Body of pancreas (tissue), 4 donors: ENCODE data around the gene RAD50. TPM values are rescaled to one million over a fixed set of nuclear protein-coding genes. Genes with fewer than 3 reads are reported as not detected.
"Not testable (repeated sequence)": the region's sequence is repeated elsewhere in the genome, so short reads cannot be mapped to it uniquely, and the experiment has no call there.

ENCODE experiments used
- ATAC-seq: fragments of 150-250 bp; one replicate; pipeline ENCODE4 v1.9.1; 2016
- DNase-seq, 4 donors: peaks; one replicate each; pipeline ENCODE4 v3.0.0-alpha.2; 2019
- H3K27ac ChIP-seq, 4 donors: fragments of 200-600 bp; sonication (generic); 1 replicate in 3 of 4; 2 replicates in 1 of 4; pipeline versions ENCODE4 v1.5.1 to v1.6.1; 2016 to 2019; ENCODE audit warnings: mild to moderate bottlenecking in 1 of 4, mixed read lengths in 1 of 4, moderate library complexity in 1 of 4
- H3K27me3 ChIP-seq, 2 donors: fragments of 200-600 bp; sonication (generic); one replicate each; pipeline ENCODE4 v1.6.0; 2016; ENCODE audit warnings: mild to moderate bottlenecking in 1 of 2
- H3K36me3 ChIP-seq, 2 donors: fragments of 200-600 bp; sonication (generic); replicated peaks in 1 of 2; 2 replicates each; pipeline ENCODE4 v1.5.1; 2016; ENCODE audit warnings: low read depth in 2 of 2; ENCODE audit not compliant: insufficient read depth in 1 of 2
- H3K4me1 ChIP-seq: fragments of 200-600 bp; sonication (generic); one replicate; pipeline ENCODE4 v1.6.0; 2016
- H3K4me3 ChIP-seq, 2 donors: fragments of 200-600 bp; sonication (generic); 1 replicate in 1 of 2; 2 replicates in 1 of 2; pipeline ENCODE4 v1.5.1; 2016 to 2019
- H3K9me3 ChIP-seq, 3 donors: fragments of 200-600 bp; sonication (generic); 1 replicate in 2 of 3; 2 replicates in 1 of 3; pipeline ENCODE4 v1.5.1; 2016
- POLR2A ChIP-seq, 3 donors: fragments of 450-650 bp; IDR thresholded peaks; one replicate each; pipeline ENCODE4 v1.6.1; 2016; ENCODE audit warnings: antibody characterized with exemption in 3 of 3, mild to moderate bottlenecking in 2 of 3
- whole genome bisulfite sequencing, 2 donors: methylation state at CpG; one replicate each; pipeline ENCODE4 v1.1.5; 2017; 5-methylcytosine and 5-hydroxymethylcytosine counted together
- intact Hi-C: fragments of 100-400 bp; cut with DNase I; formaldehyde crosslinking; loops from one replicate; pipeline ENCODE4 v1.15.1; 2023
- total RNA-seq, 2 donors: library from RNA; depleted of rRNA; stranded (reverse); fragments of >200 nt; gene quantifications; one replicate each; pipeline ENCODE4 v1.1.0, GENCODE V29; 2016
- TF ChIP-seq, protein P1 (sequence below), 7 experiments: fragments of 450-650 bp in 4 of 7; fragments of 200-600 bp in 3 of 7; sonication (generic) in 3 of 7; IDR thresholded peaks; one replicate each; pipeline ENCODE4 v1.5.1; 2016 to 2019; ENCODE audit warnings: antibody characterized with exemption in 7 of 7

Gene RAD50
- 10 to 100 TPM; 18.7 to 42.5 TPM for total RNA-seq

DNA sequence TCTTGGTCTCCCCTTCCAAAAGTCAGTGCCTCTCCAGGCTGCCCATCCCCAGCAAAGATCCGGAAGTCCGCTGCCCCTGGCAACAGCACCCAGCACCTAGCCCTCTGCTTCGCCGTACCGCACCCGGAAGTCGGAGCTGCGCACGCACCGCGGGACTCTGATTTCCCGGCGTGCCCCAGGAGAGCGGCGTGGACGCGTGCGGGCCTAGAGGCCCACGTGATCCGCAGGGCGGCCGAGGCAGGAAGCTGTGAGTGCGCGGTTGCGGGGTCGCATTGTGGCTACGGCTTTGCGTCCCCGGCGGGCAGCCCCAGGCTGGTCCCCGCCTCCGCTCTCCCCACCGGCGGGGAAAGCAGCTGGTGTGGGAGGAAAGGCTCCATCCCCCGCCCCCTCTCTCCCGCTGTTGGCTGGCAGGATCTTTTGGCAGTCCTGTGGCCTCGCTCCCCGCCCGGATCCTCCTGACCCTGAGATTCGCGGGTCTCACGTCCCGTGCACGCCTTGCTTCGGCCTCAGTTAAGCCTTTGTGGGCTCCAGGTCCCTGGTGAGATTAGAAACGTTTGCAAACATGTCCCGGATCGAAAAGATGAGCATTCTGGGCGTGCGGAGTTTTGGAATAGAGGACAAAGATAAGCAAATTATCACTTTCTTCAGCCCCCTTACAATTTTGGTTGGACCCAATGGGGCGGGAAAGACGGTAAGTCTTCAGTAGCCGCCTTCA is at the start of gene RAD50:
Gene RAD50 (plus strand): TSS at position 215 of the 715 bp plus-strand sequence. CDS start 348 bp downstream, at position 563.
- WGBS, 2 donors = 0 to 1% methylated on average over 20 to 48 of the region's 53 CpGs
- TF ChIP-seq, protein P1, sequence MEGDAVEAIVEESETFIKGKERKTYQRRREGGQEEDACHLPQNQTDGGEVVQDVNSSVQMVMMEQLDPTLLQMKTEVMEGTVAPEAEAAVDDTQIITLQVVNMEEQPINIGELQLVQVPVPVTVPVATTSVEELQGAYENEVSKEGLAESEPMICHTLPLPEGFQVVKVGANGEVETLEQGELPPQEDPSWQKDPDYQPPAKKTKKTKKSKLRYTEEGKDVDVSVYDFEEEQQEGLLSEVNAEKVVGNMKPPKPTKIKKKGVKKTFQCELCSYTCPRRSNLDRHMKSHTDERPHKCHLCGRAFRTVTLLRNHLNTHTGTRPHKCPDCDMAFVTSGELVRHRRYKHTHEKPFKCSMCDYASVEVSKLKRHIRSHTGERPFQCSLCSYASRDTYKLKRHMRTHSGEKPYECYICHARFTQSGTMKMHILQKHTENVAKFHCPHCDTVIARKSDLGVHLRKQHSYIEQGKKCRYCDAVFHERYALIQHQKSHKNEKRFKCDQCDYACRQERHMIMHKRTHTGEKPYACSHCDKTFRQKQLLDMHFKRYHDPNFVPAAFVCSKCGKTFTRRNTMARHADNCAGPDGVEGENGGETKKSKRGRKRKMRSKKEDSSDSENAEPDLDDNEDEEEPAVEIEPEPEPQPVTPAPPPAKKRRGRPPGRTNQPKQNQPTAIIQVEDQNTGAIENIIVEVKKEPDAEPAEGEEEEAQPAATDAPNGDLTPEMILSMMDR (IDR thresholded peaks at IDR 0.05) = no peak
- TF ChIP-seq POLR2A (IDR thresholded peaks at IDR 0.05) = peak; percentile 71 to 90 (median 90)
- peak within 1 kb of the TSS; percentile 58 to 79 for H3K4me3 ChIP-seq
- intact Hi-C loops = no loop called here
- H3K27ac ChIP-seq = peak within 1 kb of the TSS; percentile 52 to 85 (median 80)
- ATAC-seq (peak; percentile 99), DNase-seq (peak; percentile 95)
- no peaks in the 10 kb centered on the region for H3K9me3 ChIP-seq
- no peaks in the 10 kb centered on the region for H3K36me3 ChIP-seq
- peaks cover 21% of the 10 kb centered on the region for H3K4me1 ChIP-seq
- no peaks in the 10 kb centered on the region for H3K27me3 ChIP-seq

DNA sequence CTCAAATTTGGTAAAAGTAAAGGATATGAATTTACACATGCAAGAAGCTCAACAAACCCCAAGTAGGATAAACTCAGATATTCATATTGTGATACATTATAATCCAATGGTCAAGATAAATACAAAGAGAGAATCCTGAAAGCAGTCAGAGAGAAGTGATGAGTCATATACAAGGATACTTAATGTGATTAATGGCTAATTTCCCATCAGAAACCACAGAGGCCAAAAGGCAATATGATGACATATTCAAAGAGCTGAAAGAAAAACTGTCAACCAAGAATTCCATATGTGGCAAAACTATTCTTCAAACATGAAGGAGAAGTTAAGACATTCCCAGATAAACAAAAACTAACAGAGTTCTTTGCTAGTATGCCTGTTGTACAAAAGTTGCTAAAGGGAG is 46.7 kb upstream of the RAD50 start:
- ATAC-seq (no peak), DNase-seq (no peak)
- Histone ChIP-seq H3K27me3 (no peaks in the 10 kb centered on the region), H3K27ac (no peak overlapping the region), H3K9me3 (no peaks in the 10 kb centered on the region), H3K4me1 (peaks cover 8% of the 10 kb centered on the region), H3K36me3 (no peaks in the 10 kb centered on the region), H3K4me3 (no peak overlapping the region)
- no peak for TF ChIP-seq POLR2A (IDR thresholded peaks at IDR 0.05)
- TF ChIP-seq, protein P1 (IDR thresholded peaks at IDR 0.05) = no peak
- intact Hi-C loops = no loop called here

DNA sequence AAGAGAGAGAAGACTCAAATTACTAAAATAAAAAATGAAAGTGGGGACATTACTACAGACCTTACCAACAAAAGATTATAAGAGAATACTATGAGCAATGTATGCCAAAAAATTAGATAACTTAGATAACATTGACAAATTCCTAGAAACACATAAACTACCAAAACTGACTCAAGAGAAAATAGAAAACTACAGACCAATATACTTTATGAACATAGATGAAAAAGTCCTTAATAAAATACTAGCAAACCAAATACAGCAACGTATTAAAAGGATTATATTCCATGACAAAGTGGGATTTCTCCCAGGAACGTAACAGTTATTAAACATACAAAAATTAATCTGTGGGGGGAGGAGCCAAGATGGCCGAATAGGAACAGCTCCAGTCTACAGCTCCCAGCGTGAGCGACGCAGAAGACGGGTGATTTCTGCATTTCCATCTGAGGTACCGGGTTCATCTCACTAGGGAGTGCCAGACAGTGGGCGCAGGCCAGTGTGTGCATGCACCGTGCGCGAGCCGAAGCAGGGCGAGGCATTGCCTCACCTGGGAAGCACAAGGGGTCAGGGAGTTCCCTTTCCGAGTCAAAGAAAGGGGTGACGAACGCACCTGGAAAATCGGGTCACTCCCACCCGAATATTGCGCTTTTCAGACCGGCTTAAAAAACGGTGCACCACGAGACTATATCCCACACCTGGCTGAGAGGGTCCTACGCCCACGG is 43.0 kb upstream of the RAD50 start:
- H3K4me3 ChIP-seq, H3K9me3 ChIP-seq, DNase-seq, H3K36me3 ChIP-seq, intact Hi-C loops, H3K27ac ChIP-seq, ATAC-seq, H3K4me1 ChIP-seq, H3K27me3 ChIP-seq: not testable (repeated sequence)
- 88 to 91% methylated on average over 8 to 13 of the region's 25 CpGs for WGBS, 2 donors

DNA sequence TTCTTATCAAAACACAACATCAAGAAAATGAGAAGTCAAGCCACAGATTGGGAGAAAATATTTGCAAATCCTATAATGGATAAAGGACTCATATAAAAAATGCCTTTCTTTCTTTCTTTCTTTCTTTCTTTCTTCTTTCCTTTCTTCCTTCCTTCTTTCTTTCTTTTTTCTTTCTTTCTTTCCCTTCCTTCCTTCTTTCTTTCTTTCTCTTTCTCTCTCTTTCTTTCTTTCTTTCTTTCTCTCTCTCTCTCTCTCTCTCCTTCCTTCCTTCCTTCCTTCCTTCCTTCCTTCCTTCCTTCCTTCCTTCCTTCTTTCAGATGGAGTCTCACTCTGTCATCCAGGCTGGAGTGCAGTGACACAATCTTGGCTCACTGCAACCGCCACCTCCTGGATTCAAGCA is 34.7 kb upstream of the RAD50 start:
- H3K27me3 ChIP-seq, DNase-seq, H3K4me3 ChIP-seq, H3K27ac ChIP-seq, H3K9me3 ChIP-seq, H3K36me3 ChIP-seq, ATAC-seq, H3K4me1 ChIP-seq, intact Hi-C loops: not testable (repeated sequence)
- 92 to 100% methylated on average over 1 of the region's 1 CpG for WGBS, 2 donors

DNA sequence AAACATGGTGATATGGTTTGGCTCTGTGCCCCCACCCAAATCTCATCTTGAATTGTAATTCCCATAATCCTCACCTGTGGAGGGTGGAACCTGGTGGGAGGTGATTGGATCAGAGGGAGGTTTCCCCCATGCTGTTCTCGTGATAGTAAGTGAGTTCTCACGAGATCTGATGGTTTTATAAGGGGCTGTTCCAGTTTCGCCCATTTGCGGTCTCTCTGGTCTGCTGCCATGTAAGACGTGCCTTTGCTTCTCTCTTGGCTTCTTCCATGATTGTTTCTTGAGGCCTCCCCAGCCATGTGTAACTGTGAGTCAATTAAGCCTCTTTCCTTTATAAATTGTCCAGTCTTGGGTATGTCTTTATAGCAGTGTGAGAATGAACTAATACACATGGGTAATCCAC is 31.9 kb upstream of the RAD50 start:
- WGBS, 2 donors = 82 to 85% methylated on average over 5 of the region's 5 CpGs
- H3K27ac ChIP-seq, ATAC-seq: not testable (repeated sequence)

DNA sequence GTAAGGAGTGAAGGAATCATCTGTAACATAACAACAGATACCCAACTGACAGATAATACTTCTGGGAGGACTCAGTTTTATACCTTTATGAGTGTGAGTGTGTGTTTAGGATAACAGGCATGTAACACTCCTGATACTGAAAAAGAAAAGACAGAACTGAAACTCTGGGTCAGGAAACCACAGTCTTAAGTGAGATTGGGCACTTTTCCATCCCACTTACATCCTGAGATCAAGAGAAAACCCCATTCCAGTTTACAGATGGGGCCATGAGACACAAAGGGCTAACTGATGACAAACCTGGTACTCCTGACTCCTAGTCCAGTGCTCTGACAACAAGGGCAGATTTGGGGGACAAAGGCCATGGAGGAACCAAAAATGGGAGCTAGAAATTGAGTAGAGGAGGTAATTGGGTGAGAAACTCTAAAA is 31.5 kb upstream of the RAD50 start:
- no peaks in the 10 kb centered on the region for H3K27me3 ChIP-seq
- DNase-seq = no peak
- H3K36me3 ChIP-seq = no peaks in the 10 kb centered on the region
- H3K27ac ChIP-seq = no peak overlapping the region
- intact Hi-C loops = no loop called here
- no peaks in the 10 kb centered on the region for H3K4me1 ChIP-seq
- TF ChIP-seq, protein P1 (IDR thresholded peaks at IDR 0.05) = no peak
- TF ChIP-seq POLR2A (IDR thresholded peaks at IDR 0.05) = no peak
- ATAC-seq = no peak
- H3K4me3 ChIP-seq = no peak overlapping the region
- H3K9me3 ChIP-seq = no peaks in the 10 kb centered on the region

More for the DNA sequence above, 31.9 kb upstream of the RAD50 start:
- H3K36me3 ChIP-seq, H3K9me3 ChIP-seq, DNase-seq, H3K4me1 ChIP-seq, intact Hi-C loops, H3K27me3 ChIP-seq, H3K4me3 ChIP-seq: not testable (repeated sequence)
